ENCODE measurements around the gene TFF1. TPM values are rescaled to one million over a fixed set of nuclear protein-coding genes. Genes with fewer than 3 reads are reported as not detected.

Gene TFF1
- total RNA-seq, 1 donor from 2014 or later = not detected

GRCh38 chr21:42397746-42398394 lies 31.5 kb upstream of the TFF1 start:
- TF ChIP-seq CTCF (IDR thresholded peaks at IDR 0.05) = no peak
- DNase-seq (no peak), ATAC-seq (ENCODE audit: low read depth) (no peak)
- CTCF ChIA-PET = no interaction called here
- H3K4me1 Mint-ChIP-seq = peaks cover 26% of the 10 kb centered on the region
- H3K9me3 Mint-ChIP-seq = peaks cover 7% of the 10 kb centered on the region
- no peaks in the 10 kb centered on the region for H3K36me3 Mint-ChIP-seq (ENCODE audit: low read depth)
- POLR2A ChIA-PET = no interaction called here
- intact Hi-C loops (cut with micrococcal nuclease) = no loop called here
- H3K4me3 Mint-ChIP-seq = no peak overlapping the region
- no peak overlapping the region for H3K27ac Mint-ChIP-seq
- peaks cover 2% of the 10 kb centered on the region for H3K27me3 Mint-ChIP-seq

- intact Hi-C loops (cut with micrococcal nuclease) = no loop called here
- POLR2A ChIA-PET = interaction anchor here (0.5 to 1.0 kb wide), 2 partner anchors 13 to 100 kb away, joined by 3 to 10 read pairs; no protein-coding TSS in a partner anchor
- H3K36me3 Mint-ChIP-seq (ENCODE audit: low read depth) = no peaks in the 10 kb centered on the region
- peaks cover 33% of the 10 kb centered on the region for H3K4me1 Mint-ChIP-seq
- H3K27me3 Mint-ChIP-seq = peaks cover 2% of the 10 kb centered on the region
- H3K4me3 Mint-ChIP-seq = peak overlapping the region; percentile 1
- H3K27ac Mint-ChIP-seq = no peak overlapping the region
- CTCF ChIA-PET = no interaction called here
- TF ChIP-seq CTCF (IDR thresholded peaks at IDR 0.05) = no peak
- ATAC-seq (ENCODE audit: low read depth) (peak; percentile 29), DNase-seq (no peak)
- peaks cover 7% of the 10 kb centered on the region for H3K9me3 Mint-ChIP-seq
Measured at GRCh38 chr21:42396799-42397745, 30.7 kb upstream of the TFF1 start.

- TF ChIP-seq CTCF (IDR thresholded peaks at IDR 0.05) = no peak
- intact Hi-C loops (cut with micrococcal nuclease) = no loop called here
- POLR2A ChIA-PET = interaction anchor here (0.5 to 1.0 kb wide), 2 partner anchors 14 to 101 kb away, joined by 3 to 10 read pairs; no protein-coding TSS in a partner anchor
- no peaks in the 10 kb centered on the region for H3K36me3 Mint-ChIP-seq (ENCODE audit: low read depth)
- ATAC-seq (ENCODE audit: low read depth) = no peak
- CTCF ChIA-PET = no interaction called here
- H3K9me3 Mint-ChIP-seq = no peaks in the 10 kb centered on the region
- H3K27ac Mint-ChIP-seq = no peak within 1 kb of the TSS
- H3K4me1 Mint-ChIP-seq = peaks cover 34% of the 10 kb centered on the region
- no peak within 1 kb of the TSS for H3K4me3 Mint-ChIP-seq
- H3K27me3 Mint-ChIP-seq = peaks cover 2% of the 10 kb centered on the region
- no peak for DNase-seq
Measured at GRCh38 chr21:42395905-42396651, 29.7 kb upstream of the TFF1 start, which contains the start of gene TMPRSS3. TSS of gene TMPRSS3 (minus strand) at chr21:42396052. CDS start at chr21:42395417, 635 bp downstream.

- Mint-ChIP-seq H3K9me3 (no peaks in the 10 kb centered on the region), H3K4me1 (peaks cover 29% of the 10 kb centered on the region), H3K4me3 (no peak overlapping the region), H3K27me3 (peaks cover 2% of the 10 kb centered on the region), H3K27ac (no peak overlapping the region), H3K36me3 (ENCODE audit: low read depth) (no peaks in the 10 kb centered on the region)
- ChIA-PET POLR2A (no interaction called here), CTCF (no interaction called here)
- ATAC-seq (ENCODE audit: low read depth) = no peak
- no peak for DNase-seq
- intact Hi-C loops (cut with micrococcal nuclease) = no loop called here
- TF ChIP-seq CTCF (IDR thresholded peaks at IDR 0.05) = no peak
Measured at GRCh38 chr21:42395302-42395701, 29.0 kb upstream of the TFF1 start.

Measured in activated B cell treated with CpG ODN at 0.5 μM for 24 hours (primary cell).